Epithelial cell of proximal tubule (primary cell): ENCODE measurements around the gene ADORA2B. TPM values are rescaled to one million over a fixed set of nuclear protein-coding genes. Genes with fewer than 3 reads are reported as not detected.
"Not testable (repeated sequence)": the region's sequence is repeated elsewhere in the genome, so short reads cannot be mapped to it uniquely, and the experiment has no call there.

Experiments
- DNase-seq: peaks from one replicate; pipeline ENCODE4 v3.0.0-alpha.2; 2011; ENCODE audit warnings: low read depth
- H3K4me3 ChIP-seq: 2 replicates; pipeline ENCODE4 v1.5.1; 2011; ENCODE audit warnings: low read depth, mild to moderate bottlenecking, low read length
- CTCF ChIP-seq: conservative IDR thresholded peaks from 2 replicates; pipeline ENCODE4 v1.5.1; 2012; ENCODE audit warnings: low read depth, mild to moderate bottlenecking, low read length
- total RNA-seq: library from RNA; depleted of rRNA; stranded (reverse); fragments of >200 nt; gene quantifications from 2 replicates; pipeline ENCODE4 v1.2.3, GENCODE V29; 2015

Gene ADORA2B
- total RNA-seq, 1 donor from 2014 or later = 16.9 TPM

GRCh38 chr17:15909481-15909991, 35.4 kb upstream of the ADORA2B start:
- TF ChIP-seq CTCF = peak; percentile 5
- peak; percentile 35 for DNase-seq
- H3K4me3 ChIP-seq = no peak overlapping the region

DNA sequence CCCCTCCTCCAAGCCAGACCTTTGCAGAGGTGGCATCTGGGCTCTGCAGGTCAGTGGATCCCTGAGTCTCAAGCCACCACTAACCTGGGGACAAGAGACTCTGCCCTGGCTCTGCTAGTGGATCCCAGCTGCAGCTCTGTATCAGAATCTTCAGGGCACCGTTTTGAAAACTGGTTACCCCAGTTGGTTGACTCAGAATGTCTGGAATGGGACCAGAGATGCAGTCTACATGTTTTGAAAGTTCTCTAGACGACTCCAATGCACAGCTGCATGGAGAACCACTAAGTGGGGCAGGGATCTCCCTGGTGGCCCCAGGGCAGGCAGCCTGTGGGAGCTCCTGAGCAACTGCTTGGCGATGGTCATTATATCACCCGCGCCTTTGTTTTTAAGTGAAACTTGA, 34.1 kb upstream of the ADORA2B start:
- no peak for DNase-seq
- no peak overlapping the region for H3K4me3 ChIP-seq
- no peak for TF ChIP-seq CTCF

- H3K4me3 ChIP-seq, DNase-seq: not testable (repeated sequence)
These were observed 33.2 kb upstream of the ADORA2B start for GRCh38 chr17:15911701-15912100.

GRCh38 chr17:15912416-15912955, 32.4 kb upstream of the ADORA2B start:
- H3K4me3 ChIP-seq = no peak overlapping the region
- TF ChIP-seq CTCF = no peak
- no peak for DNase-seq

DNA sequence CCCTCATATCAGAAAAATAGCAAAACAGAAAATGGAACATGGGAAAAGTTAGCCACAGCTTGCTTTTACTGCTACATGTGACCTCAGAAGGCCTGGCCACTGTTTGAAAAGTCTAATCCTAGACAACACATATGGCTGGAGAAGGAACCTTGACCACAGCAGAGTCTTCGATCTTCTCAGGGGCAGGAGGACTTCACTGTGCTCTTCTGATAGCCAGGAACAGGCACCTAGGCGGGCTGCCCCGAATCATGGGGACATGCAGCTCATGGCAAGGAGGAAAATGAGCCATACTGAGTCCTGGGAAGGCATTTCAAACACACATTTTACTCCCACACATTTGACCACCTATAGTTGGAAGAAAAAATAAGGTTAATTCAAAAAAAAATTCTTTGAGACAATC, 31.1 kb upstream of the ADORA2B start:
- no peak overlapping the region for H3K4me3 ChIP-seq
- TF ChIP-seq CTCF = no peak
- no peak for DNase-seq

- no peak for DNase-seq
These were observed 30.3 kb upstream of the ADORA2B start for GRCh38 chr17:15914400-15915170.

DNA sequence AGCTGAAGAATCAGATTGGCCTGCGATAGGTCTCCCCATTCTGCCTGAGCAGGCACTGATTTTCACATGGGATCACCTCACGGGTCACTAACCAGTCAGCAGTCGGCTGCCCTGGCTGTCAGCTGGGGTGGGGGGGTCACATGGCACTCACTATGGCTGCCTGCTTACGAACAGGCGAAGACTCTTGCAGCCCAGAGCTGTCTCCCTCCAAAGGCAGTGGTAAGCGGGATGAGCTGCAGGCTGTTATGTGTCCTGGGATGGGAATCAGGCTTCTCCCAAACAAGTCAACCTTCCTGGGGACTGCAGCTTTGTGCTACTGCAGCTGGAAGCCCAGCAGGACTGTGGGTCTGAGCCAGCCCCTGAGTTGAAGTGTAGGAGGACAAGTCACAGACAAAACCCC, 29.0 kb upstream of the ADORA2B start:
- no peak for TF ChIP-seq CTCF
- H3K4me3 ChIP-seq = no peak overlapping the region
- DNase-seq = no peak

More at GRCh38 chr17:15914400-15915170, 30.3 kb upstream of the ADORA2B start:
- TF ChIP-seq CTCF = no peak
- no peak overlapping the region for H3K4me3 ChIP-seq
